Measurements from ENCODE around the gene SREBF2.

- TF ChIP-seq POLR2AphosphoS5 (IDR thresholded peaks at IDR 0.05; ENCODE audit: insufficient read depth, low read depth, low read length) (no peak), CTCF (IDR thresholded peaks at IDR 0.05; ENCODE audit: extremely low read depth in 1 of 2, insufficient read depth in 1 of 2, low read depth in 1 of 2, low read length in 2 of 2) (no peak), JUN (IDR thresholded peaks at IDR 0.05; ENCODE audit: borderline replicate concordance, insufficient read depth, insufficient read length, low read depth) (no peak), POLR2A (IDR thresholded peaks at IDR 0.05; ENCODE audit: low read depth, low read length) (no peak), EZH2 (IDR thresholded peaks at IDR 0.05; ENCODE audit: borderline replicate concordance, low read depth, low read length, severe bottlenecking) (no peak), MYC (IDR thresholded peaks at IDR 0.05; ENCODE audit: low read depth, low read length) (no peak), GATA2 (IDR thresholded peaks at IDR 0.05; ENCODE audit: insufficient read depth, insufficient read length, low read depth, low read length) (no peak), MAX (IDR thresholded peaks at IDR 0.05; ENCODE audit: insufficient read depth, insufficient read length) (no peak), FOS (IDR thresholded peaks at IDR 0.05; ENCODE audit: borderline replicate concordance, insufficient read depth, low read length) (no peak)
Observed at GRCh38 chr22:41815716-41816115, 17.2 kb upstream of the SREBF2 start.

All from endothelial cell of umbilical vein (primary cell).